HG03460 (cell line): ENCODE data around the gene DMD.
"Not testable (repeated sequence)": the region's sequence is repeated elsewhere in the genome, so short reads cannot be mapped to it uniquely, and the experiment has no call there.

Experiments used
- ATAC-seq: cut with Tn5 transposase; IDR thresholded peaks from one replicate; pipeline ENCODE4 v1.9.1; 2021; ENCODE audit not compliant: unreplicated experiment

Gene DMD

GRCh38 chrX:32087663-32088062, 1123.7 kb downstream of the DMD start:
- no peak for ATAC-seq

- no peak for ATAC-seq
These were observed 1126.6 kb downstream of the DMD start for GRCh38 chrX:32084757-32085156.

- no peak for ATAC-seq
These were observed 1163.1 kb downstream of the DMD start for GRCh38 chrX:32048285-32048684.

GRCh38 chrX:32045149-32045548, 1166.2 kb downstream of the DMD start:
- ATAC-seq: no peak

GRCh38 chrX:32041181-32041580, 1170.2 kb downstream of the DMD start:
- ATAC-seq: no peak

GRCh38 chrX:32026772-32027171, 1184.6 kb downstream of the DMD start:
- no peak for ATAC-seq

GRCh38 chrX:32024072-32024471, 1187.3 kb downstream of the DMD start:
- ATAC-seq: no peak

GRCh38 chrX:32016195-32016594, 1195.2 kb downstream of the DMD start:
- ATAC-seq: no peak

GRCh38 chrX:32010948-32011347, 1200.4 kb downstream of the DMD start:
- ATAC-seq: no peak

- ATAC-seq: no peak
These were observed 1201.1 kb downstream of the DMD start for GRCh38 chrX:32010212-32010611.

- no peak for ATAC-seq
These were observed 1217.7 kb downstream of the DMD start for GRCh38 chrX:31993637-31994036.

- no peak for ATAC-seq
These were observed 1222.4 kb downstream of the DMD start for GRCh38 chrX:31988975-31989374.

- no peak for ATAC-seq
These were observed 1229.7 kb downstream of the DMD start for GRCh38 chrX:31981546-31982062.

- ATAC-seq: no peak
These were observed 1241.6 kb downstream of the DMD start for GRCh38 chrX:31969714-31970113.

GRCh38 chrX:31962256-31962655, 1249.1 kb downstream of the DMD start:
- no peak for ATAC-seq

- ATAC-seq: no peak
These were observed 1276.4 kb downstream of the DMD start for GRCh38 chrX:31934842-31935370.

- ATAC-seq: no peak
These were observed 1277.3 kb downstream of the DMD start for GRCh38 chrX:31934015-31934414.

- no peak for ATAC-seq
These were observed 1278.6 kb downstream of the DMD start for GRCh38 chrX:31932769-31933168.

- ATAC-seq: not testable (repeated sequence)
These were observed 1279.0 kb downstream of the DMD start for GRCh38 chrX:31932320-31932719.

GRCh38 chrX:31931225-31931624, 1280.1 kb downstream of the DMD start:
- ATAC-seq: no peak

- no peak for ATAC-seq
These were observed 1282.0 kb downstream of the DMD start for GRCh38 chrX:31929366-31929765.

GRCh38 chrX:31921236-31921635, 1290.1 kb downstream of the DMD start:
- no peak for ATAC-seq

- no peak for ATAC-seq
These were observed 1301.3 kb downstream of the DMD start for GRCh38 chrX:31909850-31910572.
